ENCODE results near the gene PALM. TPM values are rescaled to one million over a fixed set of nuclear protein-coding genes. Genes with fewer than 3 reads are reported as not detected.

PALM gene
- total and polyA plus RNA-seq, 10 of the 15 experiments (the other 5 are each of a cell fraction or from before 2014, with no cell fraction given) = 0.09 to 0.95 (median 0.23) TPM; not detected in 2

DNA sequence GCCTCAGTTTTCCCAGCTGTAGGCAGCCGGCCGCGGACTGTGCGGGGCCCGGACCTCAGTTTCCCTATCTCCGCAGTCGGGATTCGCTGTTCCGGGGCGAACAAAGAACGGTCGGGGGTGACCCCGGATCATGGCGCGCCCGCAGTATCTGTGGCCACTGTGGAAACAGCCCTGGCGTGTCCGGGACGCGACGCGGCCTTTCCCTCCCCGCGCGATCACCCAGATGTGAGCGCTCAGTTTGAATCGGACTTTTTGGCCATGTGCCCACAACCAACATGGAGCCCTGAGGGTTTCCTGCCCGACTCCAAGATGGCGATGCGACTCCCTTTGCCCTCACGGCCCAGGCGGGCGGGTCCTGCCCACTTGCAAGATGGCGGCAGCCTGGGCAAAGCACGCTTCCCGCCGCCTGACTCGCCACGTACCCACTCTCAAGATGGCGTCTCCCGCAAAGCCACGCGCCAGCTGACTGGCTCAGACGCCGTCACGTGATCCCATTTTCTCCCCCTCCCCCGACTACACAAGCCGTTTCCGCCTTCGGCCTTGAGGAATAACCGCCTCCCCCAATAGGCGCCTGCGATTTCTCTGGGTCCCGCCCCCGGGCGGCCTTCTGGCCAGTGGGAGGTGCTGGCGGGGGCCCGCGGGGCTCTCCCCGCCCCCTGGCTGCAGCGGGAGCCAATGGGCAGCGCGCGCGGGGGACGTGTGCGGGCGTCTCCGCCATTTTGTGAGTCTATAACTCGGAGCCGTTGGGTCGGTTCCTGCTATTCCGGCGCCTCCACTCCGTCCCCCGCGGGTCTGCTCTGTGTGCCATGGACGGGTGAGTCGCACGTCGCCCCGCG is 88.2 kb downstream of the PALM start, which contains the start of gene PTBP1 (continued):
- TF ChIP-seq, protein P1, sequence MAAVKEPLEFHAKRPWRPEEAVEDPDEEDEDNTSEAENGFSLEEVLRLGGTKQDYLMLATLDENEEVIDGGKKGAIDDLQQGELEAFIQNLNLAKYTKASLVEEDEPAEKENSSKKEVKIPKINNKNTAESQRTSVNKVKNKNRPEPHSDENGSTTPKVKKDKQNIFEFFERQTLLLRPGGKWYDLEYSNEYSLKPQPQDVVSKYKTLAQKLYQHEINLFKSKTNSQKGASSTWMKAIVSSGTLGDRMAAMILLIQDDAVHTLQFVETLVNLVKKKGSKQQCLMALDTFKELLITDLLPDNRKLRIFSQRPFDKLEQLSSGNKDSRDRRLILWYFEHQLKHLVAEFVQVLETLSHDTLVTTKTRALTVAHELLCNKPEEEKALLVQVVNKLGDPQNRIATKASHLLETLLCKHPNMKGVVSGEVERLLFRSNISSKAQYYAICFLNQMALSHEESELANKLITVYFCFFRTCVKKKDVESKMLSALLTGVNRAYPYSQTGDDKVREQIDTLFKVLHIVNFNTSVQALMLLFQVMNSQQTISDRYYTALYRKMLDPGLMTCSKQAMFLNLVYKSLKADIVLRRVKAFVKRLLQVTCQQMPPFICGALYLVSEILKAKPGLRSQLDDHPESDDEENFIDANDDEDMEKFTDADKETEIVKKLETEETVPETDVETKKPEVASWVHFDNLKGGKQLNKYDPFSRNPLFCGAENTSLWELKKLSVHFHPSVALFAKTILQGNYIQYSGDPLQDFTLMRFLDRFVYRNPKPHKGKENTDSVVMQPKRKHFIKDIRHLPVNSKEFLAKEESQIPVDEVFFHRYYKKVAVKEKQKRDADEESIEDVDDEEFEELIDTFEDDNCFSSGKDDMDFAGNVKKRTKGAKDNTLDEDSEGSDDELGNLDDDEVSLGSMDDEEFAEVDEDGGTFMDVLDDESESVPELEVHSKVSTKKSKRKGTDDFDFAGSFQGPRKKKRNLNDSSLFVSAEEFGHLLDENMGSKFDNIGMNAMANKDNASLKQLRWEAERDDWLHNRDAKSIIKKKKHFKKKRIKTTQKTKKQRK (IDR thresholded peaks at IDR 0.05; ENCODE audit: low read depth, low read length) = peak; percentile 83
- TF ChIP-seq, protein P2, sequence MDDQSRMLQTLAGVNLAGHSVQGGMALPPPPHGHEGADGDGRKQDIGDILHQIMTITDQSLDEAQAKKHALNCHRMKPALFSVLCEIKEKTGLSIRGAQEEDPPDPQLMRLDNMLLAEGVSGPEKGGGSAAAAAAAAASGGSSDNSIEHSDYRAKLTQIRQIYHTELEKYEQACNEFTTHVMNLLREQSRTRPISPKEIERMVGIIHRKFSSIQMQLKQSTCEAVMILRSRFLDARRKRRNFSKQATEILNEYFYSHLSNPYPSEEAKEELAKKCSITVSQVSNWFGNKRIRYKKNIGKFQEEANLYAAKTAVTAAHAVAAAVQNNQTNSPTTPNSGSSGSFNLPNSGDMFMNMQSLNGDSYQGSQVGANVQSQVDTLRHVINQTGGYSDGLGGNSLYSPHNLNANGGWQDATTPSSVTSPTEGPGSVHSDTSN (IDR thresholded peaks at IDR 0.05; ENCODE audit: insufficient replicate concordance, low read depth, low read length) = peak; percentile 88
- TF ChIP-seq SRF (IDR thresholded peaks at IDR 0.05; ENCODE audit: low read depth in 2 of 2, low read length in 2 of 2) (no peak), FOXM1 (IDR thresholded peaks at IDR 0.05; ENCODE audit: low read depth, low read length) (no peak), PML (IDR thresholded peaks at IDR 0.05; ENCODE audit: low read length) (0 out of 2 replicates have a peak, but pooled peaks have one; percentile 71), EZH2 (IDR thresholded peaks at IDR 0.05; ENCODE audit: borderline replicate concordance, control insufficient read depth, low read depth, low read length) (no peak), NFYA (IDR thresholded peaks at IDR 0.05; ENCODE audit: borderline replicate concordance, low read depth, low read length) (no peak; the same call in 1 of the 2 replicates), TCF12 (IDR thresholded peaks at IDR 0.05; ENCODE audit: low read depth, low read length) (peak; percentile 37; the same call in 1 of the 2 replicates), YY1 (IDR thresholded peaks at IDR 0.05; ENCODE audit: low read depth, low read length) (peak; percentile 97), MEF2A (IDR thresholded peaks at IDR 0.05; ENCODE audit: insufficient read depth, low read depth, low read length) (0 out of 2 replicates have a peak, but pooled peaks have one; percentile 27), BHLHE40 (IDR thresholded peaks at IDR 0.05; ENCODE audit: borderline replicate concordance in 1 of 2, low read depth in 2 of 2, low read length in 1 of 2) (peak; percentile 77 to 97), TCF3 (IDR thresholded peaks at IDR 0.05; ENCODE audit: borderline replicate concordance, insufficient read depth, low read depth, low read length) (0 out of 2 replicates have a peak, but pooled peaks have one; percentile 34), STAT3 (IDR thresholded peaks at IDR 0.05; ENCODE audit: low read depth, low read length) (no peak), MTA3 (IDR thresholded peaks at IDR 0.05; ENCODE audit: borderline replicate concordance, low read length) (no peak), NR2F1 (conservative IDR thresholded peaks at IDR 0.05) (no peak; the same call in 1 of the 2 replicates), NFYB (IDR thresholded peaks at IDR 0.05; ENCODE audit: insufficient read depth, low read depth, low read length) (peak; percentile 95), KLF5 (IDR thresholded peaks at IDR 0.05; ENCODE audit: partially characterized antibody) (peak; percentile 72)
- TF ChIP-seq, protein P3, sequence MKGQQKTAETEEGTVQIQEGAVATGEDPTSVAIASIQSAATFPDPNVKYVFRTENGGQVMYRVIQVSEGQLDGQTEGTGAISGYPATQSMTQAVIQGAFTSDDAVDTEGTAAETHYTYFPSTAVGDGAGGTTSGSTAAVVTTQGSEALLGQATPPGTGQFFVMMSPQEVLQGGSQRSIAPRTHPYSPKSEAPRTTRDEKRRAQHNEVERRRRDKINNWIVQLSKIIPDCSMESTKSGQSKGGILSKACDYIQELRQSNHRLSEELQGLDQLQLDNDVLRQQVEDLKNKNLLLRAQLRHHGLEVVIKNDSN (IDR thresholded peaks at IDR 0.05; ENCODE audit: borderline replicate concordance, extremely low read length, insufficient read depth, low read depth, low read length) = peak; percentile 95
- TF ChIP-seq, protein P4, sequence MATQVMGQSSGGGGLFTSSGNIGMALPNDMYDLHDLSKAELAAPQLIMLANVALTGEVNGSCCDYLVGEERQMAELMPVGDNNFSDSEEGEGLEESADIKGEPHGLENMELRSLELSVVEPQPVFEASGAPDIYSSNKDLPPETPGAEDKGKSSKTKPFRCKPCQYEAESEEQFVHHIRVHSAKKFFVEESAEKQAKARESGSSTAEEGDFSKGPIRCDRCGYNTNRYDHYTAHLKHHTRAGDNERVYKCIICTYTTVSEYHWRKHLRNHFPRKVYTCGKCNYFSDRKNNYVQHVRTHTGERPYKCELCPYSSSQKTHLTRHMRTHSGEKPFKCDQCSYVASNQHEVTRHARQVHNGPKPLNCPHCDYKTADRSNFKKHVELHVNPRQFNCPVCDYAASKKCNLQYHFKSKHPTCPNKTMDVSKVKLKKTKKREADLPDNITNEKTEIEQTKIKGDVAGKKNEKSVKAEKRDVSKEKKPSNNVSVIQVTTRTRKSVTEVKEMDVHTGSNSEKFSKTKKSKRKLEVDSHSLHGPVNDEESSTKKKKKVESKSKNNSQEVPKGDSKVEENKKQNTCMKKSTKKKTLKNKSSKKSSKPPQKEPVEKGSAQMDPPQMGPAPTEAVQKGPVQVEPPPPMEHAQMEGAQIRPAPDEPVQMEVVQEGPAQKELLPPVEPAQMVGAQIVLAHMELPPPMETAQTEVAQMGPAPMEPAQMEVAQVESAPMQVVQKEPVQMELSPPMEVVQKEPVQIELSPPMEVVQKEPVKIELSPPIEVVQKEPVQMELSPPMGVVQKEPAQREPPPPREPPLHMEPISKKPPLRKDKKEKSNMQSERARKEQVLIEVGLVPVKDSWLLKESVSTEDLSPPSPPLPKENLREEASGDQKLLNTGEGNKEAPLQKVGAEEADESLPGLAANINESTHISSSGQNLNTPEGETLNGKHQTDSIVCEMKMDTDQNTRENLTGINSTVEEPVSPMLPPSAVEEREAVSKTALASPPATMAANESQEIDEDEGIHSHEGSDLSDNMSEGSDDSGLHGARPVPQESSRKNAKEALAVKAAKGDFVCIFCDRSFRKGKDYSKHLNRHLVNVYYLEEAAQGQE (IDR thresholded peaks at IDR 0.05; ENCODE audit: low read depth, low read length) = no peak
